LoVo (cell line): Measurements from ENCODE around the gene SDR39U1.
A peak's percentile ranks its signal among the peaks of the same experiment; 100 is the strongest.

Experiments
- DNase-seq: peaks from one replicate; pipeline ENCODE4 v3.0.0-alpha.2; 2016; ENCODE audit warnings: low spot score

Gene SDR39U1

GRCh38 chr14:24408764-24409163 is 33.8 kb downstream of the SDR39U1 start:
- no peak for DNase-seq

DNA sequence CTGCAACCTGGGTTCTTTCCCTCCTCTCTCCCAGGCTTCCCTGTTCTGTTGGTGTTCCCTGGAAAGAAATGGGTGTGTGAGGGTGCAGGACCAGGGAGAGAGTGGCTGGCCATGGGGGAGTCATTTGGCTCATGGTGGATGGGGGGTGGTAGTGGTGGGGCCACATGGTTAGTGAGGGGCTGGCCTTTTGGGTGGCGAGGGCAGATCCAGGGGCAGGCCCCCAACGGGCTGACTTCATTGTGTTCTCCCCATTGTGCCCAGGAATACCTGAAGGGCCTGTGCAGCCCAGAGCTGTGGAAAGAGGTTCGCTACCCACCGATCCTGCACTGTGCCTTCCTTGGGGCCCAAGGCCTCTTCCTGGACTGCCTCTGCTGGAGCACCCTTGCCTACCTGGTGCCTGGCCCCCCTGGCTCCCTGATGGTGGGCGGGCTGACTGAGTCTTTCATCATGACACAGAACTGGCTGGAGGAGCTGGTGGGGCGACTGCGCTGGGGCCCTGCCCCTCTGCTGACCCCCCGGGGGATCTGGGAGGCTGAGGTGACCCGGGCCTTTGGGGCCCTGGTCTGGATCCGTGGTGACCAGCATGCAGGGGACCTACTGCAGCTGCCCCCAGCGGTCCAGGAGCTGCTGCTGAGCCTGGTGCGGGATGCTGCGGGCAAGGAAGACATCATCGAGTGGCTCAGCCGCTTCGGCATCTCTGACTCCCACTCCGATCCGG is 34.8 kb downstream of the SDR39U1 start:
- DNase-seq, result no peak

GRCh38 chr14:24406416-24406815 is 36.2 kb downstream of the SDR39U1 start:
- DNase-seq, result no peak

GRCh38 chr14:24404814-24405213 is 37.8 kb downstream of the SDR39U1 start:
- no peak for DNase-seq

DNA sequence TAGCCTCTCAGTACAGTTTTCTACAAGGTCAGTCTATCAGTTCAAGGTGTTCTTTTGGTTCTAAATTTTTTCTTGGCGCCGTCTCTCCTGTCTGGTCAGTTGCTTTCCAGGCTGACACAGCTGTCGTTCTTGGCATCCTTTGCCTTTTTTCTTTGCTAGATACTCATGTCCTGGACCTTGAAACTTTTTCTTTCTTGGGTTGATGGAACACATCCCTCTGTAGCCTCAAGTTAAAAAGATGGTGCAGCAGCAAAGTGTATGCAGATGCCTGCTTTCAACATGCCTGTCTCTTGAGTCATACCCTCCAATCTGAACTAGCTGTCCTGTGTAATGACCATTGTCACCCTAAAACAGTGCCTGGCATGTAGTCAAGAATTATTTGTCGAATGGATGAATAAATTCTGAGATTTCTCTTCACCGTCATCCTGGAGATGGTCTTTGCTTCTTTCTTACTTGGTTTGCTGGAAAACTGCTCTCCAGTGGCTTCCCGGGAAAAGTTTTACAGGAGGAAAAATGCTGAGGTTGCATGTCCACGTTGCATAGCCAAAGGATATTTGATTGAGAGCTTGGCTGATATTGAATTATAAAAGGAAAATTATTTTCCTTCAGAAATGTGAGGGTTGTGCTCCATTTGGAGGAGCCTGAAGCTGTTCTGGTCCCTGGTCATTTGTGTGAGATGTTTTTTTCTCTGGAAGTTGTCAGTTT is 39.1 kb downstream of the SDR39U1 start:
- no peak for DNase-seq

DNA sequence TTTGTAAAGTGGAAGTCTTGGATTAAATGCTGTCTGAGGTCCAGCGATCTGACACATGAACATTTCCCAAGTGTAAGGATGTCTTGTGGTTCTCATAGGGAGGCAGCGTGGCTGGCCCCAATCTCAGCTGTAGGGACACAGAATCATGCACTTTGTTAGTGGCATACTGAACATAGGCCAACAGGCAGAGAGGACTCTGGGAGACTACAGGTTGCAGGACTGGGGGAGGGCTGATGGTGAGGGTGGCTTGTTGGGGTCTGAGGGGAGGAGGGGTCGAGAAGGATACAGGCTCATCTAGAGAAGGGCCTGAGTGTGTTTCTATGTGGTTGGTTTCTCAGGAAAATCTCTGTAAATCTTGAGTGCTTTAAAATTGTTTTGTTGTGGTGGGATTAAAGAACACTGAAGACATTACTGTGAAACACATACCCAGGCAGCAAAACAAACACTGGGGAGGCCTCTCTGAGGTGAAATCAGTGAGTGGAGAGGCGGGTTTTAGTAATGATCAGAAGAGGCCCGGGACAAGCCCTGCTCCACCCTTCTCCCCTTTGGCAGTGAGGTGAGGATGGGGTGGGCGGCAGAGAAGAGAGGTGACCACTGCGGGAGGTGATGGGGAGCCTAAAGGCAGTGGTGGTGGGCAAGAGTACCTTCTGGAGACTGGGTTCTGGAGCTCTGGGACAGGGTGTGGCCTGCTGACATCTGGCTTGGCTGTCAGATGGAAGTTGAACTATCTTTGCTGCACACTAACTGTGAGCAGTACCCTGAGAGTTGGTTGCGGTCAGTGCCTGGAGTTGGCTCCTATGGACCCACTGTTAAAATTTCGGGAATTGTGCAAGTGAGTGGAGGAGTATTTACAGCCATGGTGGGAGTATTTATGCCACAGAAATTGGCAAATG is 40.5 kb downstream of the SDR39U1 start:
- DNase-seq, result no peak

- no peak for DNase-seq
Observed at GRCh38 chr14:24399999-24400718, 42.4 kb downstream of the SDR39U1 start.

GRCh38 chr14:24399447-24399822 is 43.1 kb downstream of the SDR39U1 start:
- no peak for DNase-seq

GRCh38 chr14:24398653-24399446 is 43.7 kb downstream of the SDR39U1 start, which contains the start of gene NYNRIN:
TSS of gene NYNRIN (plus strand) at chr14:24399003. CDS start at chr14:24399247, 244 bp downstream.
- peak; percentile 23 for DNase-seq

DNA sequence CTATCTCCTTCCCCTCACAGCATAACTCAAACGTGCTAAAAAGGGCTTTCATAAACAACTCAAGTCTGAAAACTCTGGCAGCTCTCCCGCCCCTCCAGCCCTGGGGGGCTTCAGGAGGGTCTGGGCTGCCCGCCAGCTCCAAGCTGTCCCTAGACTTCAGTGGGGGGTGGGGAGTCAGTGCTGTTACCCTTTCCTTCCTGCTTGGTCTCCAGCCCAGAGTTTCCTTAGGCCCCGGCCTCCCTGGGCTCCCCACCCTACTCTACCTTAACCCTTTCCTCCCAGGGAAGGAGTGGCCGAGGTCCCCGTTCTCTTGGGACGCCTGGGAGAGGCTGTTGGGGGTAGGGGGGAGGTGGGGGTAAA is 44.3 kb downstream of the SDR39U1 start:
- no peak for DNase-seq

GRCh38 chr14:24397639-24398292 is 44.8 kb downstream of the SDR39U1 start:
- DNase-seq, result no peak

DNA sequence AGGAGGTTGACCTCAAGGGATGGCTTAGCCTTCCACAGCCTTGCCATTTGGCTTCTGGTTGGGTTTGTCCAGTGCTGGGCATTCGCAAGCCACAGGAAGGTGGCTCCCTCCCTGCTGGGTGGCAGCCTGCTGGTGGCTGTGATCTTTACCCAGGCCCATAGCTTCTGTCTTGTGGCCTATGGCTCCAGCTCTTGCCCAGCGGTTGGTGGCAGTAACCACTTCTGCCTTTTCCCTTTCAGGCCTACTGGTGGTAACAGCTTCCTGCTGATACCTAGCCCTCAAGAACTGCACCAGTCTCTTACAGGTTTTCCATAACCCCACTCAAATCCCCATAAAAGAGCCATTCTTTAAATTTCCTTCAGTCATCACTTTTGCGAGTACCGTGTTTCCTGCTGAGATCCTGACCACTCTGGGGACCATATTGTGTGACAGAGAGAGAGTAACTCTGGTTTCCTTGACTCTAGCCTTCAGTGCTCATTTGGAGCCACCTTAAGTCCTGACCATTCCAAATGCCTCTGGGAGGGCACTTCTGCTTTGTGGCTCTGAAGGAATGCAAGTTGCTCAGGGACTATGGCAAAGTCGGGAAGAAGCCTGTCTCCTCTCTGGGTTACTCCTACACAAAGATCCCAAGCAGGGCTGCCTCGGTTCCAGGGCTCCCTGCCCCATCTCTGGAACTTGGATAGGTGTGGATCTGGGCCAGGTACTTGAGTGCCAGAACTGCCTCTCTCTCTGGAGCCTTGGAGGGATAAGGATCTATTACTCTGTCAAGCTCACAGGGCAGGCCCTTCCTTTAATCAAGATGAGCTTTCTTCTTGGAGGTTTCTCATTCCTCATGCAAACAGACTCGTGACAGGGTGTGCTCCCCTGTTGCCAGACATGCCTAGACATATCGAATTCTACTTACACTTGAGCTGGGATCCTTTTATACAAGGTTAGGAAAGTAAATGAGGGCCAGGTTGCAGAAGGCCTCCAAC is 46.7 kb downstream of the SDR39U1 start:
- DNase-seq, result no peak

- no peak for DNase-seq
Observed at GRCh38 chr14:24394275-24394674, 48.3 kb downstream of the SDR39U1 start.

- DNase-seq, result peak; percentile 77
Observed at GRCh38 chr14:24392325-24393091, 50.1 kb downstream of the SDR39U1 start.

DNA sequence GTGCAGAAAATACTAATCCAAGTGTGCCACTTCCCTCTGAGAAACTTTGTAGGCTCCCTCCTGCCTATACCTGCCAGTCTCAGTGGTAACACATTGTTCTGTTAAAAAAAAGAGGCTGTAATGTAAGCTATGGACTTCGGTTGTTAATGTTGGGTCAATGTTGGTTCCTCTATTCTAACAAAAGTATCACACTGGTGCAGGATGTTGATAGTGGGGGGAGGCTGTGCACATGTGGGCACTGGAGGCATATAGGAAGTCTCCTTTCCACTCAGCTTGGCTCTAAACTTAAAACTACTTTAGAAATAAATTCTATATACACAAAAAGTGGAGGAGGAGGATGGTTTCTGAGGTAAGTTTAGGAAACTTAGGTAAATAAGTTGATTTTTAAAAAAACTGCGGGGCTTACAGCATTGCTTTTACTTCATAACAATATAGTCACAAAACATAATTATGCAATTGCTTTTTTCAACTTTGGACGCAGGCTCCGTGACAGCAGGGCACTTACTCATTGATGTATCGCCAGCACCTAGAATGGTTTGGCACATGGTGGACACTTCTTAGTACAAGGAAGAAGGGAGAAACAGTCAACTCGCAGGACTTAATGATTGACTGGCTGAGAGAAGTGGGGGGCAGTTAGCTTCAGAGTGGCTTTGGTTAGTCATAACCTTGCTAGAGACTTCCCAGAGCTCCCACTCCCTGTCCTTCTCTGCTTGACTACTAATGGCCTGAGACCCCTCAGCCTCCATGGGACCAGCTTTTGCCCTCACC is 51.7 kb downstream of the SDR39U1 start:
- DNase-seq, result no peak
